H1 (cell line): ENCODE results near the gene GLCE.

Source experiments
- POLR2A ChIP-seq, 2 experiments: IDR thresholded peaks; 1 replicate in 1 of 2; 2 replicates in 1 of 2; pipeline ENCODE4 v1.6.1; 2011; ENCODE audit warnings: low read depth in 2 of 2, low read length in 2 of 2, mild to moderate bottlenecking in 2 of 2; ENCODE audit errors: control extremely low read depth in 1 of 2
- TBP ChIP-seq: IDR thresholded peaks from 2 replicates; pipeline ENCODE4 v1.6.1; 2011; ENCODE audit warnings: low read depth, low read length, improper control_type of control experiment
- ZNF274 ChIP-seq: IDR thresholded peaks from 2 replicates; pipeline ENCODE4 v1.7.0; 2012; ENCODE audit warnings: low read length, borderline replicate concordance; ENCODE audit errors: extremely low read depth
- TF ChIP-seq, protein P1 (sequence below), 3 experiments: IDR thresholded peaks; 1 replicate in 2 of 3; 2 replicates in 1 of 3; pipeline versions ENCODE4 v1.5.1 to v1.6.1; 2011; ENCODE audit warnings: low read length in 3 of 3, mild to moderate bottlenecking in 3 of 3, inconsistent platforms in 2 of 3, low read depth in 1 of 3, moderate library complexity in 1 of 3; ENCODE audit not compliant: insufficient read depth in 1 of 3; ENCODE audit errors: control extremely low read depth in 1 of 3
- TF ChIP-seq, protein P2 (sequence below): IDR thresholded peaks from 2 replicates; pipeline ENCODE4 v1.6.1; 2011; ENCODE audit warnings: low read length, improper control_type of control experiment

- no peak for TF ChIP-seq POLR2A (IDR thresholded peaks at IDR 0.05; ENCODE audit: control extremely low read depth in 1 of 2, low read depth in 2 of 2, low read length in 2 of 2)
- TF ChIP-seq, protein P1, sequence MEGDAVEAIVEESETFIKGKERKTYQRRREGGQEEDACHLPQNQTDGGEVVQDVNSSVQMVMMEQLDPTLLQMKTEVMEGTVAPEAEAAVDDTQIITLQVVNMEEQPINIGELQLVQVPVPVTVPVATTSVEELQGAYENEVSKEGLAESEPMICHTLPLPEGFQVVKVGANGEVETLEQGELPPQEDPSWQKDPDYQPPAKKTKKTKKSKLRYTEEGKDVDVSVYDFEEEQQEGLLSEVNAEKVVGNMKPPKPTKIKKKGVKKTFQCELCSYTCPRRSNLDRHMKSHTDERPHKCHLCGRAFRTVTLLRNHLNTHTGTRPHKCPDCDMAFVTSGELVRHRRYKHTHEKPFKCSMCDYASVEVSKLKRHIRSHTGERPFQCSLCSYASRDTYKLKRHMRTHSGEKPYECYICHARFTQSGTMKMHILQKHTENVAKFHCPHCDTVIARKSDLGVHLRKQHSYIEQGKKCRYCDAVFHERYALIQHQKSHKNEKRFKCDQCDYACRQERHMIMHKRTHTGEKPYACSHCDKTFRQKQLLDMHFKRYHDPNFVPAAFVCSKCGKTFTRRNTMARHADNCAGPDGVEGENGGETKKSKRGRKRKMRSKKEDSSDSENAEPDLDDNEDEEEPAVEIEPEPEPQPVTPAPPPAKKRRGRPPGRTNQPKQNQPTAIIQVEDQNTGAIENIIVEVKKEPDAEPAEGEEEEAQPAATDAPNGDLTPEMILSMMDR (IDR thresholded peaks at IDR 0.05; ENCODE audit: control extremely low read depth in 1 of 3, insufficient read depth in 1 of 3, low read depth in 1 of 3, low read length in 3 of 3), result no peak
- TF ChIP-seq, protein P2, sequence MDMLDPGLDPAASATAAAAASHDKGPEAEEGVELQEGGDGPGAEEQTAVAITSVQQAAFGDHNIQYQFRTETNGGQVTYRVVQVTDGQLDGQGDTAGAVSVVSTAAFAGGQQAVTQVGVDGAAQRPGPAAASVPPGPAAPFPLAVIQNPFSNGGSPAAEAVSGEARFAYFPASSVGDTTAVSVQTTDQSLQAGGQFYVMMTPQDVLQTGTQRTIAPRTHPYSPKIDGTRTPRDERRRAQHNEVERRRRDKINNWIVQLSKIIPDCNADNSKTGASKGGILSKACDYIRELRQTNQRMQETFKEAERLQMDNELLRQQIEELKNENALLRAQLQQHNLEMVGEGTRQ, result no peak
- TF ChIP-seq TBP, result no peak
- no peak for TF ChIP-seq ZNF274
Observed at GRCh38 chr15:69119683-69120395, 40.6 kb upstream of the GLCE start.
